HG03520 (cell line): ENCODE measurements around the gene SEC23B.
A peak's percentile ranks its signal among the peaks of the same experiment; 100 is the strongest.
"Not testable (repeated sequence)": the region's sequence is repeated elsewhere in the genome, so short reads cannot be mapped to it uniquely, and the experiment has no call there.

Experiments used
- ATAC-seq: cut with Tn5 transposase; IDR thresholded peaks from one replicate; pipeline ENCODE4 v1.9.1; 2021; ENCODE audit warnings: mild to moderate bottlenecking, moderate library complexity; ENCODE audit not compliant: unreplicated experiment

SEC23B gene

DNA sequence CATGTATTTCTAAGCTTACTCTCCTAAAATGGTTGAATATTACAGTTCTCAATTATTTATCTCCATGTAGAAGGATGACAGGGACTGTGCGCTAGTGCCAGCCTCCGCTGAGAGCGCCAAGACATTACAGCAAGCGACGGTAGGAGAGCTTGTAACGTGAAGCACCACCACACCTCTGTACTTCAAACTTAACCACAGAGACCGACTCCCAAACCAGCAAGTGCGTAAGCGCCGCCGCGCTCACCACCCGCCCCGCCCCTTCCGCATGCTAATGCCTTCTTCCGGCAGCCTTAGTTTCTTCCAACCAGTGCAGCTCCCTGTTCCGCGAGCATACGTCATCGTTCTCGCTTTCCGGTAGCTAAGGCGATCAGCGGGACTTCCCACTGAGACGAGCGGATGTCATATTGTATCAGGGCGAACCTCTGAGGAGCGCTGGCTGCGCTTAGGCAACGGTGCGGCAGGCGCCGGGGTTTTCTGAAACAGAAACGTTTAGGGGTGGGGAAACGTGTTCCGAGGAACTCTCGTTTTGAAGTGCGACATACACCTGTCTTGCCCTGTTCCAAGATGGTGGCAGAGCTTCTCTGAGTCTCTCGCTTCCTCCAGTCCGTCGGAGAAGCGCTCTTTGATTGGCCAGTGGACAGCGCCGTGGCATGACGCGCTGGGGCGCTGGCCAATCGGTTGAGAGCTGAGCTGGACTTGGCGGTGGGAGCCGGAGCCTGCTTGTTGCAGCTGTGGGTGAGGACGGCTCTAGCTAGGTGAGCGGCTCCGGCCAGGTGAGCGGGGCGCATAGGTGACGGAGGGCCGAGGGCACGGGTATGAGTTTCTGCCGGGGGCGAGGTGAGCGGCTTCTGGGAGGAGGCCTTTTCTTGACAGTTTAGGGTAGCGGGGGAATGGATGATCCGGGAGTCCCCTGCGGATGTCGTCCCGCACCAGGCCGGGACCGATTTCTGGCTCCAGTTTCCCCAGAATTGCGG is at the start of gene SEC23B:
Gene SEC23B, plus strand, starts transcription at position 723 of the 974 bp plus-strand sequence. CDS start 2,896 bp downstream, outside the sequence.
- peak; percentile 94 for ATAC-seq

DNA sequence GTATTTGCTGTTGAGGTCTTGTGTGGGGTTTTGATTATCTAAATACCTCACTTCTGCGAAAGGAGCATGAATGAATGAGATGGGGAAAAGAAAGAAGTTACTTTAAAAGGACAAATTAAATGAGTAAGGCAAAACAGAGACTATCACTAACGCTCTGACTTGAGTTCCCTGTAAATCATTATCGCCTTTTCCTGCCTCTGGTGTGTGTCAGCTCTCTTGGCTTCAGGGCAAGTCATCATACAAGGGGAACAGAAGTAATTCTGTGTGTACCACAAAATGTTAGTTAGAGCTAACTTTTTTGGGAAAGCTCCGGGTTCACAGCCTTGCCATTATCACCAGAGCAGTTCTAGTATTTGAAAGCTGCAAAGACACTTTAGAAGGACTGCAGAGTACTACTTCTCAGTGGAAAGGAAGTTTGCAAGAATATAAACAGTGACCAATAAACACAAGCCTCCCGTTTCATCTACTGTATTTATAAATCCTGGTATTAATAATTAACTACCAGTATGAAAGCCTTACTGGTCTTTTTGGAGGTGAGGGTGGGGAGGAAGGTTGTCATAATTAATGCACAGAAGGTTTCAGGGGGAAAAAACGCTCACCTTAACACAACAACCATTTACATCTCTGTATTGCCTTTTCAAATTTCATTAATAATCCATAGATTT is 42.1 kb upstream of the SEC23B start:
- ATAC-seq: no peak

DNA sequence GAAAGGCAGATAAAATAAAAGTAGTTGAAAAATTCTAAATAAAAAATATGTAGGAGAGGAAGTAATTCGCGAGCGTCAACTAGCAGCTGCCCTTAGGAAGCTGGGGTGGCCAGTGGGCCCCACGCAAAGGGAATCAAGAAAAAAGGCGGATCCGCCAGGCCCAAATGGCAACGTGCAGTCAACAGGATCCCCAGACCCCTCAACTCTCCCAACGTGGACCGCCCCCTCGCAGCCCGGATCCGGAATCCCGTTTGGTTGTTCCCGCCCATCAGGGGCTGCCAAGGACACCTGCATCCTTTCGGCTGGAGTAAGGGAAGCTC is 41.2 kb upstream of the SEC23B start:
- peak; percentile 7 for ATAC-seq

DNA sequence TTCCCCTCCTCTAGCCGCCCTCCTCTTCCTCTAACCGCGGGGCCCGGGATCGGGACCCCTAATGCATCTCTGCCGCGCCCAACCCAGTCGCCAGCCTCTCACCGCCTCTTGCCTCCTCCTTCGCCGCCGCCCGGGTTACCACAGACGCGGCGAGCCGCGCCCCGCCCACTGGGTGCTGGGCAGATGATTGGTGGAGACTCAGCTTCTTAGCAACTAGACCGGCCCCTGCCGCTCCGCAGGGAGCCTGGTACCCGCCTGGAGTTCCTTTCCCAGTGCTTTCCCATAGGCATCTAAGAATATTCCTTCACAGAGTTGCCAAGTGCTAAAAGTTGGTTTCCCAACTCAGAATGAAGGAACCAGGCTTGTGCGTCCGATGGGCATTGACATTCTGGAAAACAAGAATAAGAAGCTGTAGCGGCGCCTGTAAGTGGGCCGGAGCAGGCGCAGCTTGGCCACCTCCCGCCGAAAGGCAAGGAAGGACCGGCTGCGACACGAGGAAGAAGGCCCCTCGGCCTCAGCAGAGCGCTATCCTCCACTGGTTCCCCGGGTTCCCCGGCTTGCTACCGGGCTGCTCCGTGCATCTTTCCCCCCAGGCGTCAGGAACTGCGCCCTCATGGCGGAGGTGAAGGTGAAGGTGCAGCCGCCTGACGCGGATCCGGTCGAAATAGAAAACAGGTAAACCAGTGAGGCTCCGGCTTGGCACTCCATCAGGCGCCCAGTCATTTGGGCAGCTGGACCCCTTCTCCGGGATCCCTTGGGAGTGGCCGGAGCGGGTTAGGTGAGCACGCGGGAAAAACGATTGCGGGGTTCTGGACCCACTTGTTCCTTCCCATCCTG is 40.6 kb upstream of the SEC23B start, which contains the start of the genes DZANK1 and POLR3F:
Gene DZANK1, minus strand, starts transcription at position 137 of the 837 bp plus-strand sequence. CDS start 1,672 bp downstream, outside the sequence.
Gene POLR3F, plus strand, starts transcription at position 497 of the 837 bp plus-strand sequence. Its CDS starts 117 bp downstream, at position 614.
- peak; percentile 96 for ATAC-seq

DNA sequence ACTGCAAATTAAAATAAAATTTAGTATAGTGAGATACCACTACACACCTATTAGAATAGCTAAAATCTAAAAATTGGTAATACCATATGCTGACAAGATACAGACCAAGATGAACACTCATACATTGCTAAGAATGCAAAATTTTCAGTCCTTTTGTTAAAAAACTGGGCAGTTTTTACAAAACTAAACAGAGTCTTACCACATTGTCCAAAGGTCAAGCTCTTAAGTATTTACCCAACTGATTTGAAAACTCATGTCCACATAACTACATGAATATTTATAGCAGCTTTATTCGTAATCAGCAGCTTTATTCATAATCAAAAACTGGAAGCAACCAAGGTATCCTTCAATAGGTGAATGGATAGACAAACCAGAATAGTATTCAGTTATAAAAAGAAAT is 30.5 kb upstream of the SEC23B start:
- ATAC-seq: no peak

DNA sequence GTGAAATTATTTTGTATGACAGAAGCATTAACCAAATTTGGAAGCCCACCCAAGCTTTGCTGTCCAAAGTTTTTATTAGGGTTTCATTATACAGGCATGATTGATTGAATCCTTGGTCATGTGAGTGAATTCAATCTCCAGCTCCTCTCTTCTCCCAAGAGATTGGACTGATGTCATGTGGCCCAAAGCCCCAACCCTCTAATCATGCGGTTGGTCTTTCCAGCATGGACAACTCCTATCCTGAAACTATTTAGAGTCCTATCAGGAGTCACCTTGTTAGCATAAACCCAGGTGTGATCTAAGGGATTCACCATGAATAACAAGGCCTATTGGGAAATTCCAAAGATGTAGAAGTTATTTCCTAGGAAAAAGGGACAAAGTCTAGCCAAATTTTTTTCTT is 29.9 kb upstream of the SEC23B start:
- ATAC-seq: no peak

DNA sequence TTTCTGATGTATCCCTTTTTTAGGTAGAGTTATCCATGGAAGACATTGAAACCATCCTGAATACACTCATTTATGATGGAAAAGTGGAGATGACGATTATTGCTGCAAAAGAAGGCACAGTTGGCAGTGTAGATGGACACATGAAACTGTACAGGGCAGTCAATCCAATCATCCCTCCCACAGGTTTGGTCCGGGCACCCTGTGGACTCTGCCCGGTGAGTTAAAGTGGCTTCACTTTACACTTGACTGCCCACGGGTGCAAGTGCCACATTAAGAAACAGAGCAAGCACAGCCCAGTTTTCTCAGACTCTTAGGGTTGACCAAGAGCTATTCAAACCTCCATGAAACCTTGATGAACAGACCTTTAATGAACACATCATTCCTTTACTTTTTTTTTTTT is 26.1 kb upstream of the SEC23B start:
- ATAC-seq: no peak

DNA sequence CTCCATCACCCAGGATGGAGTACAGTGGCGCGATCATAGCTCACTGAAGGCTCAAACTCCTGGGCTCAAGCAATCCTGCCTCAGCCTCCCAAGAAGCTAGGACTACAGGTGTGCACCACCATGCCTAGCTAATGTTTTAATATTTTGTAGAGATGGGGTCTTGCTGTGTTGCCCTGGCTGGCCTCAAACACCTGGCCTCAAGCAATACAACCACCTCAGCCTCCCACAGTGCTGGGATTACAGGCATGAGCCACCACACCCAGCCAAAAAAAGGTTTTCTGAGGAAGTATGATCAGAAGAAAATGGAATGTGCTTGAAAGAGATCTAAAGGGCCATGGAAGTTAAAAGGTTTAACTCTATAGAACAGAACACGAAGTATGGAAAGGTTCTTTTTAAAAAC is 19.4 kb upstream of the SEC23B start:
- ATAC-seq: no peak

DNA sequence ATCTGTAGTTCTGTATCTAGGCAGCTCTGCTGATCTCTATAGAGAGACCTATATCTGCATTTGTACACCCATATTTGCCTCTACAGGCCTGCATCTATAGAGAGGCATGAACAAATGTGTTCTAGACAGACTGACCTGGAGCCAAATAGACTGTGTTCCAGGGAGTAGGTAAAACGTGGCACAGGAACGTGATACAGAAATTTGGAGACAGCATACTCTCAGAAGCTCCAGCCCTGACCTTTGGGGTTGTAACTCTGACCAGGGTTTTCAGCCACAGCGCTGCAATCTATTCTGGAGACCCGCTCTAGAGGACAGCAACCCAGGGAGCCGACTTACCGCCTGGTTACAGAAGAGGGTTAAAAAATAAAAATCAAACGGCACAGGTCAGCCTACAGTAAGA is 11.7 kb upstream of the SEC23B start:
- no peak for ATAC-seq

DNA sequence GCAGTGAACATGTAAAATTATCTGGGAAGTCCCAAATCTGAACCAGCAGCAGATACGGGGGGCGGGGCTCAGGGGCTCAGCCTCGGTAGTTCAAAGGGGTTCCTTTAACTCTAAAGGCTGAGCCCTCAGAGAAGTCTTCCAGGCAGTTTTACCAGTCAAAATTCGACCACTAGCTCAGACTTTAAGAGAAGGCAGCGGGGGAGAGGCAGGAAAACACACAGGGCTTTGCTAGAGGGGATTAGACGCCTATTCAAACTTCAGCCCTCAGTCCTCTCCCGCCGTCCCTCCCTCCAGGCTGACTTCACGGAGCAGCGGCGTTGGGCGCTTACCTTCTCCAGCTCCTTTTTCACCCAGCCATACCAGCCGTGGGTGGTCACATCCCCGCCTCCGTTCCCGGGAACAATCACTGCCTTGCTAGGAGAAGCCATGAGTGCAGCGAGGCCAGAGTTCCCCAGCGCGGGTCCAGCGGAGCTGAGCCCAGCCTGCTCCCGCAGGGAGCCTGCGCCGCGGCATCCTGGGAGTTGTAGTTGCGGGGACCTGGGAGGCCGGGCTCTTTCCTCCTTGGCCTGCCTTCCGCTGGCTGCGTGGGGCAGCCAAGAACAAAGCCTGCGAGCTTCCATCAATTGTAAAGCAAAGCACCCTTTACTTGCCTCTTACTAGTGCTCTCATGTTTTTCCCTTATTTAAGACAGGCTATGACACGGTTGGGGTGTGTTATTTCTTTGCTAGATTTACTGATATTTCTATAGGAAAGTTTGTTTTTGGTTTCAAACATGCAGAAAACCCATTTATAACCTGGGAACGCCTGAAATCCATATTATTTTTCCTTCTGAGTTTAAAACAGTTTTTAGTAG is 10.8 kb upstream of the SEC23B start, which contains the start of gene RBBP9:
Gene RBBP9, minus strand, starts transcription at position 486 of the 853 bp plus-strand sequence. Its CDS starts 58 bp downstream, at position 428.
- peak; percentile 97 for ATAC-seq

DNA sequence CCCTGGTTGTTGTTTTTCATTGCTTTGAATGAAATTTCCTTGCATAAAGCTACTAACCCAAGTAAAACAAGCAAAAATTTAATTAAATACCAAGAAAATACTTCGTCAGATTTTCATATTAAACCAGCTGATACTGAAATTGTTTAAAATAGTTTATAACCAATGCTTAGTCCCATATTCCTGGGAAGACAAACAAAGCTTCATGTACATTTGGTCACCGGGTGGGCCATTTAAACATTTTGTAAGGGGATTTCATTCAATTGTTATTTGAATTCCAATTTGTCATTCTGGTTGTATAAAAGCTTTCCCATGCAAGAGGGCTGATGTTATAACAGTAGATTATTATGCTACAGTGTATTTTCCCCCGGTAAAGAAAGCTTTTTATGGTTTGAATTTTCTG is 10.1 kb upstream of the SEC23B start:
- ATAC-seq: no peak

DNA sequence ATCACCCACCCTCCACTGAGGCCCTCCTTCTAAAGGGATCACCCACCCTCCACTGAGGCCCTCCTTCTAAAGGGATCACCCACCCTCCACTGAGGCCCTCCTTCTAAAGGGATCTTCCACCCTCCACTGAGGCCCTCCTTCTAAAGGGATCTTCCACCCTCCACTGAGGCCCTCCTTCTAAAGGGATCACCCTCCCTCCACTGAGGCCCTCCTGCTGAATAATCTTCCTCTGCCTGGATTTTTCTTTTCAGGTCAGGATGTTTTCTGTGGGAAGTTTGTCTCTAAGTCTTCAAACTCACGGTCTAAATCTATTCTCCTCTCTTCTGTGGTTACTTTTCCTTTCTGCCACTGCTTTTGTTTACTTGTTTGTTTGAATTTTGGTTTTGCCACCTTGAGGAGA is 6.1 kb upstream of the SEC23B start:
- not testable (repeated sequence) for ATAC-seq

DNA sequence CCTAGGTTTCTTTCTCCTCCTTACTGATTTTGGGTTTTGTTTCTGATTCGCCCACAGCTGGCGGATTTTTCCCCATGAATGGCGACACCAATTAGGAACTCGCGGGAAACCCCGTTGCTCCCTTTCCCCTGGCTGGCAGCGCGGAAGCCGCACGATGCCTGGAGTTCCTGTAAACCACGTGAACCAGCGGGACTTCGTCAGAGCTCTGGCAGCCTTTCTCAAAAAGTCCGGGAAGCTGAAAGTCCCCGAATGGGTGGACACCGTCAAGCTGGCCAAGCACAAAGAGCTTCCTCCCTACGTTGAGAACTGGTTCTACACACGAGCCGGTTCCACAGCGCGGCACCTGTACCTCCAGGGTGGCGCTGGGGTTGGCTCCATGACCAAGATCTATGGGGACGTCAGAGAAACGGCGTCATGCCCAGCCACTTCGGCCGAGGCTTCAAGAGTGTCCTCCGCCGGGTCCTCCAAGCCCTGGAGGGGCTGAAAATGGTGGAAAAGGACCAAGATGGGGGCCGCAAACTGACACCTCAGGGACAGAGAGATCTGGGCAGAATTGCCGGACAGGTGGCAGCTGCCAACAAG is 3.2 kb upstream of the SEC23B start:
- no peak for ATAC-seq

DNA sequence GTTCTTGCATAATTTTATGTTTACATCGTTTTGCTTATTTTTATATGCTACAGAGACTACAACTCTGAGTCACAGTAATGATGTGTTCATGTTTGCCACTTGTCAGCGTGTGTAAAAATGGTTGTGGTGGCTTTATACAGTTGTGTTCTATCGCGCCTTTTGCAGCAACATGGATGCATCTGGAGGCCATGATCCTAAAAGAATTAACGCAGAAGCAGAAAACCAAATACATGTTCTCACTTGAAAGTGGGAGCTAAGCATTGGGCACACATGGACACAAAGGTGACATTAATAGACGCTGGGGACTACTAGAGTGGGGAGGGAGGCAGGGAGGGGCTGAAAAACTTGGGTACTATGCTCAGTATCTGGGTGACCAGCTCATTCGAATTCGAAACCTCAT is 996 bp upstream of the SEC23B start:
- no peak for ATAC-seq

DNA sequence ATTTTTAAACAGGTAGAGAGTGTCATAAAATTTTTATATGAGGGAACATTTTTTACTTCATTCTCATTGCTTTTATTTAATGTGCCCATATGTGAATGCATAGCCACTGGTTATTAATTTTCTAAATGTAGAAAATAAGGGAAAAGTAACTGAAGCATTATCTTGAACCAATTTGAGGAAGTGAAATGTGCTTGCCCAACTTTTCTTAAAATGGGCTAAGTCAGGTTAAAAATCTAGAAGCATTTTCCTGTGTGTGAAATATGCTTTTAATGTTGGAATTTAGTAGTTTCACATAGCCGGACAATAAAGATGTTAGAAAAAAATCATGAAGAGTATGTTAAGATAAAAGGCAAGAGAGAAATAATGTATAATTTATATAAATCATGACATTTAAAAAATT is 3.8 kb downstream of the SEC23B start:
- no peak for ATAC-seq

DNA sequence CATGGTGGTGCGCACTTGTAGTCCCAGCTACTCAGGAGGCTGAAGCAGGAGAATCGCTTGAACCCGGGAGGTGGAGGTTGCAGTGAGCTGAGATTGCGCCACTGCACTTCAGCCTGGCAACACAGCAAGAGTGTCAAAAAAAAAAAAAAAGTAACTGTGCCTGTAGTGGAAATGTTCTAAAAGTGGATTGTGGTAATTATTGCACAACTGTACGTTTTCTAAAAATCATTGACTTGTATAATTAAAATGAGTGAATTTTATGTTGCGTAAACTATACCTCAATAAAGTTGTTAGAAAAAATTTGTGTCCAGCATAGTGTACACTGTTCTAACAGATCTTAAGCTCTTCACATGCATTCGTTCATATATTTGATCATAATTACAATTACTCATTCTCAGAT is 5.5 kb downstream of the SEC23B start:
- ATAC-seq: no peak

DNA sequence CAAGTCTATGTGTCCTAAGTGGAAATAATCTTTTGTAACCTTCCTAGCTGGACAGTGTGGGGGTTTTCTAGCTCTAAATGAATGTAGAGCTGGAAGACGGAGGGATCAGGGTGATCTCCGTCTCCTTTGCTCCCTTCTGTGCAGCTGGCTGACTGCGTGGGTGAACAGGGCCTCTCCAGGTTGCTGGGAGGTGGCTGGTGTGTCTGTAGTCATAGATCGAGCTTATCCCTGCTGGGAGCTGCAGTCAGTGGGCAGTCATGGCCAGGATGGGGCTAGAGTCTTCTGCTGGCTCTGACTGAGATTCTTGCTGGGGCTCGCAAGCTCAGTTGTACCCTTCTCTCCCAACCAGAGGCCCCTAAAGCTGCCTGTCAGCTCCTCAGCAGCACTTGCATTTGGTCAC is 6.4 kb downstream of the SEC23B start:
- ATAC-seq: no peak

DNA sequence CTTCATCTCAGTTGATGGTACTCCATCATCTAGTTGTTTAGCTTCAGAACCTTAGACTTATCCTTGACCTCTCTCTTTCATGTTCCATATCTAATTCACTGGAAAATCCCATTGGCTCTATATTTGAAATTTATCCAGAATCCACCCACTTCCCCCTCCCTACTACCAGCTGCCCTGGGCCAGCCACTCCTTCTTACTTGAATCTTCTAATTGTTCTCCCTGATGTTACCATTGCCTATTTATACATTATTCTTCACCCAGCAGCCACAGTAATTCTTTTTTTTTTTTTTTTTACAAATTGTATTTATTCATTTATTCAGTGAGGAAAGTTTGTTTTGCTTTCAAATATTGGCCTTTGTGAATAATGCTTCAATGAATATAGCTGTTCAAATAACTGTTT is 8.2 kb downstream of the SEC23B start:
- ATAC-seq: no peak

DNA sequence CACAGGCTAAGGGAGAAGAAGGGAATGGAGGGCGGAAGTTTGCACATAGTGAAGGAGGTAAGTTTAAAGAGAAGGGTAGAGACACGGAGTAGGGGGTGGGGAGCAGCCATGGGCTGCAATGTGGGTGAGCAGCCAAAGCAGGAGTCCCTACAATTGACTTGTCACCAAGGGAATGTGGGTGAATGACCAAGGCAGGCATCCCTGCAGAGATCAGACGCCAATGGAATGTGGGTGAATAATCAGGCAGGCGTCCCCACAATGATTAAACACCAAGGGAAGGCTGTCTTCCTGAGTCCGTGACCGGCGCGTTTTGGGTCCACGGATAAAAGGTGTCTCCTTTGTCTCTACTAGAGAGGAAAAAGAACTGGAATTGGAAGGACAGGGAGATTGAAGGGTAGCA is 14.3 kb downstream of the SEC23B start:
- ATAC-seq: not testable (repeated sequence)

DNA sequence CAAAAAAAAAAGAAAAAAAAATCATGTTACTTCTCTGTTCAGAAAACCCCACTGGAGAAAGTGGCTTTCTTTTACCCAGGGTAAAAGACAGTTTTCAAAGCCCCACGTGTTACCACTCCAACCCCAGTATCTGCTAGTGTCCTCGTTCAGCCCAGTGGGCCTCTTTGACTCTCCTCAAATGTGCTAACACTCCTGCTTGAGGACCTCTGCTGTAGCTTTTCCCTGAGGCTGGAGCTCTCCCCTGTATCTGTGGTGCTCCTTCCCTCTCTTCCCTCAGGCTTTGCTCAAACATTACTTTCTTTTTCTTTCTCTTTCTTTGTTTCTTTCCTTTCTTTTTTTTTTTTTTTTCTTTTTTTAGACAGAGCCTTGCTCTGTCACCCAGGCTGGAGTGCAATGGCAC is 15.3 kb downstream of the SEC23B start:
- ATAC-seq: no peak
